Testis (tissue), 2 donors: ENCODE measurements around the gene CCDC66.
"Not testable (repeated sequence)": the region's sequence is repeated elsewhere in the genome, so short reads cannot be mapped to it uniquely, and the experiment has no call there.

Source experiments
- POLR2A ChIP-seq: fragments of 450-650 bp; IDR thresholded peaks from one replicate; pipeline ENCODE4 v1.6.1; 2017; ENCODE audit warnings: antibody characterized with exemption, mild to moderate bottlenecking, moderate library complexity
- TF ChIP-seq, protein P1 (sequence below), 3 experiments: fragments of 450-650 bp in 2 of 3; fragments of 200-600 bp in 1 of 3; sonication (generic) in 1 of 3; IDR thresholded peaks; one replicate each; pipeline ENCODE4 v1.5.1; 2016 to 2019; ENCODE audit warnings: antibody characterized with exemption in 3 of 3, mild to moderate bottlenecking in 2 of 3, moderate library complexity in 1 of 3

GRCh38 chr3:56581941-56582340, 25.0 kb downstream of the CCDC66 start:
- TF ChIP-seq, protein P1, sequence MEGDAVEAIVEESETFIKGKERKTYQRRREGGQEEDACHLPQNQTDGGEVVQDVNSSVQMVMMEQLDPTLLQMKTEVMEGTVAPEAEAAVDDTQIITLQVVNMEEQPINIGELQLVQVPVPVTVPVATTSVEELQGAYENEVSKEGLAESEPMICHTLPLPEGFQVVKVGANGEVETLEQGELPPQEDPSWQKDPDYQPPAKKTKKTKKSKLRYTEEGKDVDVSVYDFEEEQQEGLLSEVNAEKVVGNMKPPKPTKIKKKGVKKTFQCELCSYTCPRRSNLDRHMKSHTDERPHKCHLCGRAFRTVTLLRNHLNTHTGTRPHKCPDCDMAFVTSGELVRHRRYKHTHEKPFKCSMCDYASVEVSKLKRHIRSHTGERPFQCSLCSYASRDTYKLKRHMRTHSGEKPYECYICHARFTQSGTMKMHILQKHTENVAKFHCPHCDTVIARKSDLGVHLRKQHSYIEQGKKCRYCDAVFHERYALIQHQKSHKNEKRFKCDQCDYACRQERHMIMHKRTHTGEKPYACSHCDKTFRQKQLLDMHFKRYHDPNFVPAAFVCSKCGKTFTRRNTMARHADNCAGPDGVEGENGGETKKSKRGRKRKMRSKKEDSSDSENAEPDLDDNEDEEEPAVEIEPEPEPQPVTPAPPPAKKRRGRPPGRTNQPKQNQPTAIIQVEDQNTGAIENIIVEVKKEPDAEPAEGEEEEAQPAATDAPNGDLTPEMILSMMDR (IDR thresholded peaks at IDR 0.05), result not testable (repeated sequence)
- not testable (repeated sequence) for TF ChIP-seq POLR2A
